Esophagus mucosa (tissue), 1 donor: Measurements from ENCODE around the gene CHAF1B. TPM values are rescaled to one million over a fixed set of nuclear protein-coding genes. Genes with fewer than 3 reads are reported as not detected.
"Not testable (repeated sequence)": the region's sequence is repeated elsewhere in the genome, so short reads cannot be mapped to it uniquely, and the experiment has no call there.

Experiments used
- ATAC-seq: fragments of 200-7000 bp; cut with Tn5 transposase; one replicate; pipeline ENCODE4 v1.9.1; 2020
- total RNA-seq: library from RNA; stranded (reverse); gene quantifications from one replicate; pipeline ENCODE4 v1.2.4, GENCODE V29; 2023
- donor health status: DM: yes; HTN: yes; CAD: no.

Gene CHAF1B
- 5.4 TPM for total RNA-seq

GRCh38 chr21:36385233-36386030 lies at the start of gene CHAF1B:
Gene CHAF1B, plus strand, starts transcription at chr21:36385392. Its CDS starts 745 bp downstream, at chr21:36386137.
- peak; percentile 94 for ATAC-seq

DNA sequence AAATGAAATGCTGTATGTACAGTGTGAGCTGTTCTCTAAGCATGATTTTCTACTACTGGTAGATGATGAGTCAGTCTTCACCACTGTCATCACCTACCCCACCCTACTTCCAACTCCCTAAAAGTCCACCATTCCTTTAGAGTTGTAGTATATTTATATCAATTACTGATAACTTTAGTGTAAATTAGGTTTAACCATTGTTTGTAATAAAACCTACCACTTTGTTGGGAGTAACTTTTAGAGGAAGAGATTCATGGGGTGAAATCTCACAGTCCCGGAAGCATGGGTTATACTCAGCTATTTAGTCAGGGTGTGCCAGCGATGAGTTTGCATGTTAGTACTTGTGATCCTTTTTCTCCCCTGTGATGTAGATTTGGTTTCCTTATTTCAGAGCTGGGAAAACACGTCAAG lies 48.1 kb upstream of the CHAF1B start:
- ATAC-seq = peak; percentile 93

DNA sequence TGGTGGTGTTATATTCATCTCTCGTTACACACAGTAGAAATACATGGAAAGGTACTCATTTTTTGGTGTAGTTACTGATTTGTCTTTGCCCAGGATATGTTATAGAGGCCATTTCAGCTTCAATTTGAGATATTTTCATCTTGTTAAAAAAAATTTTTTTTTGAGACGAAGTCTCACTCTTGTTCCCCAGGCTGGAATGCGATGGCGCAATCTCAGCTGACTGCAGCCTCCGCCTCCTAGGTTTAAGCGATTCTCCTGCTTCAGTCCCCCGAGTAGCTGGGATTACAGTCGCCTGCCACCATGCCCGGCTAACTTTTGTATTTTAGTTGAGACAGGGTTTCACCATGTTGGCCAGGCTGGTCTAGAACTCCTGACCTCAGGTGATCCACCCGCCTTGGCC lies 46.2 kb upstream of the CHAF1B start:
- ATAC-seq = no peak

DNA sequence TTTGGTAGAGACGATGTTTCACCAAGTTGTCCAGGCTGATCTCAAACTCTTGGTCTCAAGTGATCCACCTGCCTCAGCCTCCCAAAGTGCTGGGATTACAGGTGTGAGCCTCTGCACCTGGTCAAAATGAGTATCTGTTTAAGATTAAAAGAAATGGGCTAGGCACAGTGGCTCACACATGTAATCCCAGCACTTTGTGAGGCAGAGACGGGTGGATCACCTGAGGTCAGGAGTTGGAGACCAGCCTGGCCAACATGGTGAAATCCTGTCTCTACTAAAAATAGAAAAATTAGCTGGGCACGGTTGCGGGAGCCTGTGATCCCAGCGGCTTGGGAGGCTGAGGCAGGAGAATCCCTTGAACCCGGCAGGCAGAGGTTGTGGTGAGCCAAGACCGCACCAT lies 42.6 kb upstream of the CHAF1B start:
- ATAC-seq = not testable (repeated sequence)

- ATAC-seq = no peak
These were observed 40.3 kb upstream of the CHAF1B start for GRCh38 chr21:36344931-36345330.

DNA sequence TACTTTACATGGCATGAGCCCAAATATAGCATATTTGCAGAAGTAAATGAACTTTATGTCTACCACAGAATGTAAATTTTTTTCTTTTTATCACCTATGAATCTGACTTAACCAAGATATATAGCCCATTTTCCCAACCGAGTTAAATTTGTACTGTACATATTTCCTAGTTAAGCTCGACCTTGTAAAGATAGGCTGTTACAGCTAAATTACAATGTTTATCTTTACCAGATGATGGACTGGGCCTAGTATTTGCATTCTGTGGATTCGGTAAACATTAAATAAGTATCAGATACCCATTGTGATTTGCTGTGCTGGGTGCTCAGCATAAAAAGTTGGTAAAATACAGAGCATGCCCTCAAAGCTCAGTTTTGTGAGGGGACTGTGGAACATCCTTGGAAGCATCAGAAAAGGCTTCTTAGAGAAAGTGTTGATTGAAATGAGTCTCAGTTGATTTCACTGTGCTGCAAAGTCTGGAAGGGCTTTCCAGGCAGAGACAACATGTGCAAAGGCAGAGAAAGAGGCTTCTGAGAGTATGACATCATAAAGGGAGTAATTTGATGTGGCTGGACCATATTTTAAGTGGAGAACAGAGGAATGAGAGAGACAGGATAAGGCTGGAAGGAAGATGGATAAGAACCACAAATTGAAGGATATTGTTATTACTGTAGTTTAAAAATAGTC lies 37.8 kb upstream of the CHAF1B start:
- no peak for ATAC-seq

DNA sequence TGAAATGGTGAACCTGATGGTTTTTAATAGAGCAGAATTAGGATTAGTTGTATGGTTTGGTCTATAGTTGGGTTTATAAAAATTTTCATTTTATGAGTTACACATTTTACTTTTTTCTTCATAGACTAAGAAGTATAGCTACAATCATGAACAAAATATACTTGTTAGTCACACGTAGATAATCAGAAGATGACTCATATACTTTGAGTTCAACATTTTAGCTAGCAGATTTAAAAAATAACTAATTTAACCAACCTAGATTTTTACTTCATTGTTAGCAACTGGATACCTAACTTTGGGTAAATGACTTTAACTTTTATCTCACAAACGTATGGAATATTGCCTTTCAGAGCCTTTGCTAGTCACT lies 37.2 kb upstream of the CHAF1B start:
- no peak for ATAC-seq

DNA sequence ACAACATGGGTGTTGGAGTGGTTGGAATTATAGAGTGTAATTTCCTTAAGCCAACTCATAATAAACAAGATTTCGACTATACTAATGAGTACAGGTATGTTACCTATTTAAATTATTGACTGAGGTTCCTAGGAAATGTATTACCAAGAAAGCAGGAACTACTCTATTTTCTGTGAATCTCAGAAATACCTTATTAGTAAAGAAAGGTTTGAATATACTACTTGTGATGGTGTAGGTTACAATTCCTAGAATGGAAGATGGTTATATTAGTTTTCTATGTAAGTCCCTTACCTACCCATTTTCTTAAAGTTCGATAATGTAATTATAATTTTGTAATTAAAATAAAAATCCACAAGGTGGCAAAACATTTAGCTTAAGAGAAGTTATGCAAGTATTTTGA lies 35.9 kb upstream of the CHAF1B start:
- no peak for ATAC-seq

DNA sequence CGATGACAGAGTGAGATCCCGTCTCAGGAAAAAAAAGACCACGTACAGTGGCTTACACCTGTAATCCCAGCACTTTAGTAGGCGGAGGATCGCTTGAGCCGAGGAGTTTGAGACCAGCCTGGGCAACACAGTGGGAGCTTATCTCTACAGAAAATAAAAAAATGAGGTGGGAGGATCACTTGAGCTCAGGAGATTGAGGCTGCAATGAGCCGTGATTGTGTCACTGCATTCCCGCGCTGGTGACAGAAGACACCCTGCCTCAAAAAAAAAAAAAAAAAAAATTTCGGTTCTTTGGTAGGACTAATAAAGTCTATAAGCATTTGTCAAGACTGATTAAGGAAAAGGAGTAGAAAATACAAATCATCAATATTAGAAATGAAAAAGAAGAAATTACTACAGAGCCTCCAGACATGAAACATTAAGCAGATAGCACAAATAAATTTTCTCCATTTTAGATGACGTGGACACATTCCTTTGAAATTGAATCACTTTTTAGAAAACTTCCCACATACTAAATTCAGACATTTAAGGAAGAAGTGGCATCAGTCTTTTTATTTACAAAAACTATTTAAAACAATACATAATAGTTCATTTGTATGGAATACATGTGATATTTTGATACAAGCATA lies 34.8 kb upstream of the CHAF1B start:
- no peak for ATAC-seq

GRCh38 chr21:36354918-36355680 lies 30.1 kb upstream of the CHAF1B start:
- ATAC-seq = no peak

- no peak for ATAC-seq
These were observed 29.3 kb upstream of the CHAF1B start for GRCh38 chr21:36355868-36356267.

DNA sequence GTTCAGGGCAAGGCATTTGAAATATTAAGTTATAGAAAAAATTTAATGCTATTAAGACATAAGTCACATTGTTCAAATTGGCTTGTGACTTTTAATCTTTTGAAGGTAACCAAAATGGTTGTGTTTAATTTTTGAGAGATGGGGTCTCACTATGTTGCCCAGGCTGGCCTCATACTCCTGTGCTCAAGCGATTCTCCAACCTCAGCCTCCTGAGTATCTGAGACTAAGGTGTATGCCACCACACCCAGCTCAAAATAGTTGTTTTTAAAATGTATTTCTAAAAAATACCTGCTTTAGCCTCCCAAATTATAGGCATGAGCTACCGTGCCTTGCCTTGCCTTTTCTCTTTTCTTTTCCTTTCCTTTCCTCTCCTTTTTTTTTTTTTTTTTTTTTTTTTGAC lies 26.0 kb upstream of the CHAF1B start:
- ATAC-seq = no peak

GRCh38 chr21:36369064-36369685 lies 16.0 kb upstream of the CHAF1B start:
- no peak for ATAC-seq

GRCh38 chr21:36375994-36376393 lies 9.2 kb upstream of the CHAF1B start:
- ATAC-seq = no peak

GRCh38 chr21:36377391-36377842 lies 7.8 kb upstream of the CHAF1B start:
- no peak for ATAC-seq

GRCh38 chr21:36379251-36379650 lies 5.9 kb upstream of the CHAF1B start:
- ATAC-seq = no peak

- no peak for ATAC-seq
These were observed 3.2 kb upstream of the CHAF1B start for GRCh38 chr21:36381841-36382589.

DNA sequence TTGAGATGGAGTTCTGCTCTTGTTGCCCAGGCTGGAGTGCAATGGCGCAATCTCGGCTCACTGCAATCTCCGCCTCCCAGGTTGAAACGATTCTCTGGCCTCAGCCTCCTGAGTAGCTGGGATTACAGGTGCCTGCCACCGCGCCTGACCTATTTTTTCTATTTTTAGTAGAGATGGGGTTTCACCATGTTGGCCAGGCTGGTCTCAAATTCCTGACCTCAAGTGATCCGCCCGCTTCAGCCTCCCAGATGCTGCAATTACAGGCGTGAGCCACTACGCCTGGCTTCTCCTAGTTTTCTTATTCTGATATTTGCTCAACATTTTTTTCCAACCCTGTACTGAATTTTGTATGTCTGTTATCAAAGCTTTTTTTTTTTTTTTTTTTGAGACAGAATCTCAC lies 2.5 kb upstream of the CHAF1B start:
- not testable (repeated sequence) for ATAC-seq

- ATAC-seq = peak; percentile 2
These were observed 333 bp upstream of the CHAF1B start for GRCh38 chr21:36384885-36385232.

GRCh38 chr21:36386031-36386642 lies 945 bp downstream of the CHAF1B start:
- no peak for ATAC-seq

DNA sequence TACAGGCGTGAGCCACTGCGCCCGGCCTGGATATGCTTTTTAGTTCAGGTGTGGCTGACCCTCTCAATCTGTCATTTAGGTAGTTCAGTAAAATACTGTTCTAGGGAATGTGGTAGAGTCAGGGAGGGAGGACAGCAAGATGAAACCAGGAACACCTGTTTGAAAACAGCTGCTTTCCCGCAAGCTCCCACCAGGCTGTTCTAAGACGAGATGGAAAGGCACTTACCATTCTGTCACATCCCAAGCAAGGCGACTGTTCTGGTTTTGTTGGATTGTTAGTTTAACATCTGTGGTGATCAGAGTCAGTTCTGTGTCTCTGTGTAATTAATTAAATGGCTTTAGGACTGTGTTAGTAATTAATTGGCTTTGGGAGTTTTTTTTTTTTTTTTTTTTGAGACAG lies 2.9 kb downstream of the CHAF1B start:
- no peak for ATAC-seq
